RWPE2 (cell line): ENCODE results near the gene STRADA.

Source experiments
- ATAC-seq: fragments of 200-7000 bp; cut with Tn5 transposase; 3 replicates; pipeline ENCODE4 v1.9.1; 2021; ENCODE audit warnings: low read depth
- DNase-seq: peaks from one replicate; pipeline ENCODE4 v3.0.0-alpha.2; 2020; ENCODE audit warnings: low spot score
- H3K27ac ChIP-seq: fragments of 450-650 bp; 2 replicates; pipeline ENCODE4 v1.5.1; 2017; ENCODE audit warnings: mild to moderate bottlenecking; ENCODE audit not compliant: poor library complexity, severe bottlenecking
- H3K27me3 ChIP-seq: fragments of 250-450 bp; sonication (Bioruptor Pico); 2 replicates; pipeline ENCODE4 v1.5.1; 2021; ENCODE audit warnings: mild to moderate bottlenecking, moderate library complexity; ENCODE audit not compliant: insufficient read depth, poor library complexity, severe bottlenecking
- H3K36me3 ChIP-seq: fragments of 250-450 bp; sonication (Bioruptor Pico); 2 replicates; pipeline ENCODE4 v1.5.1; 2020; ENCODE audit warnings: low read depth, mild to moderate bottlenecking, moderate library complexity
- H3K4me1 ChIP-seq: fragments of 250-450 bp; sonication (Bioruptor Pico); 2 replicates; pipeline ENCODE4 v1.5.1; 2021; ENCODE audit warnings: mild to moderate bottlenecking, moderate library complexity; ENCODE audit not compliant: insufficient read depth, poor library complexity, severe bottlenecking
- H3K4me3 ChIP-seq: fragments of 250-450 bp; sonication (Bioruptor Pico); 2 replicates; pipeline ENCODE4 v1.5.1; 2021; ENCODE audit warnings: mild to moderate bottlenecking, moderate library complexity; ENCODE audit not compliant: severe bottlenecking
- H3K9me3 ChIP-seq: fragments of 250-450 bp; sonication (Bioruptor Pico); 2 replicates; pipeline ENCODE4 v1.5.1; 2021; ENCODE audit warnings: mild to moderate bottlenecking, moderate library complexity; ENCODE audit not compliant: severe bottlenecking
- TF ChIP-seq, protein P1 (sequence below): fragments of 450-650 bp; IDR thresholded peaks from one replicate; pipeline ENCODE4 v1.5.1; 2017; ENCODE audit warnings: mild to moderate bottlenecking, moderate library complexity; ENCODE audit not compliant: poor library complexity, severe bottlenecking

STRADA gene

GRCh38 chr17:63675607-63676546 lies 65.7 kb downstream of the STRADA start:
- no peak for DNase-seq
- Histone ChIP-seq H3K27me3 (no peaks in the 10 kb centered on the region), H3K36me3 (no peaks in the 10 kb centered on the region), H3K9me3 (no peaks in the 10 kb centered on the region), H3K4me1 (peaks cover 14% of the 10 kb centered on the region), H3K27ac (peak overlapping the region; percentile 35), H3K4me3 (no peak overlapping the region)
- peak; percentile 89 for ATAC-seq
- TF ChIP-seq, protein P1, sequence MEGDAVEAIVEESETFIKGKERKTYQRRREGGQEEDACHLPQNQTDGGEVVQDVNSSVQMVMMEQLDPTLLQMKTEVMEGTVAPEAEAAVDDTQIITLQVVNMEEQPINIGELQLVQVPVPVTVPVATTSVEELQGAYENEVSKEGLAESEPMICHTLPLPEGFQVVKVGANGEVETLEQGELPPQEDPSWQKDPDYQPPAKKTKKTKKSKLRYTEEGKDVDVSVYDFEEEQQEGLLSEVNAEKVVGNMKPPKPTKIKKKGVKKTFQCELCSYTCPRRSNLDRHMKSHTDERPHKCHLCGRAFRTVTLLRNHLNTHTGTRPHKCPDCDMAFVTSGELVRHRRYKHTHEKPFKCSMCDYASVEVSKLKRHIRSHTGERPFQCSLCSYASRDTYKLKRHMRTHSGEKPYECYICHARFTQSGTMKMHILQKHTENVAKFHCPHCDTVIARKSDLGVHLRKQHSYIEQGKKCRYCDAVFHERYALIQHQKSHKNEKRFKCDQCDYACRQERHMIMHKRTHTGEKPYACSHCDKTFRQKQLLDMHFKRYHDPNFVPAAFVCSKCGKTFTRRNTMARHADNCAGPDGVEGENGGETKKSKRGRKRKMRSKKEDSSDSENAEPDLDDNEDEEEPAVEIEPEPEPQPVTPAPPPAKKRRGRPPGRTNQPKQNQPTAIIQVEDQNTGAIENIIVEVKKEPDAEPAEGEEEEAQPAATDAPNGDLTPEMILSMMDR: no peak

DNA sequence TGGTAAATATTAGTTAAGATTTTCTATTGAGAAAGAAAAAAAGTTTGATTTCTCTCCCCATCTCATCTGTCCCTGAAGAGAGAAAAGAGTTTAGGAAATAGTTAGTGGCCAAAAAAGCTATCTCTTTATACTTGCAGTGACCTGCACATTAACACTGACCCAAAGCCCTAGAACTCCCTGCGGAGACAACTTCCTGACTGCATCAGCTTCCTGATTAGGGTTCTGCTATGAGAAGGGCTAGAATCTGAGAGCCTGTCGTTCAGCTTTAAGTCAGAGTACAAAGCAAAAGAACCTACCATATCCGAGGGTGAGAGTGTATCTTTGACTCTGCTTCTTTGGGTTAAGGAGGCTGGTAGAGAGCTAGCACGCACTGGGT lies 66.4 kb downstream of the STRADA start:
- H3K27me3 ChIP-seq: no peaks in the 10 kb centered on the region
- peak overlapping the region; percentile 35 for H3K27ac ChIP-seq
- no peaks in the 10 kb centered on the region for H3K36me3 ChIP-seq
- H3K4me1 ChIP-seq: peaks cover 14% of the 10 kb centered on the region
- H3K4me3 ChIP-seq: no peak overlapping the region
- no peaks in the 10 kb centered on the region for H3K9me3 ChIP-seq
- ATAC-seq: peak; percentile 48
- TF ChIP-seq, protein P1: no peak
- no peak for DNase-seq

DNA sequence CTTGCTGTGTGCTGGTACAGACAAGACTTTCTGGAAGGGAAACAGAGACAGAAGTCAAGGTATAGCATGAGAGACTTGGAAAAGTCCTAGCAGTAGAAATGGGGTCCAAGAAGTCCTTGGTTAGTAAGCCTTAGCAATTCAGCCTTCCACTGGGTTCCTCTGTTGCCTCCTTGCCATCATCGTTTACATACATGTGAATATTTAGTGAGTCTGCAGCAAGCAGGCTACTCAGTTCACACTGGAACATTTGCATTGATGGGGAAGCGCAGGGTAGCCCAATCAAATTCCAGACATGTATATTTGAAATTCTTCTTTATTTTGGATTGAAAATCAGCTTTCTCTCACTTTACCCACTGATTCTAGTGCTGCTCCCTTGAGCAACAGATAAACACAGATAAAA lies 68.7 kb downstream of the STRADA start:
- H3K36me3 ChIP-seq: no peaks in the 10 kb centered on the region; the same call in 1 of the 2 replicates
- H3K9me3 ChIP-seq: no peaks in the 10 kb centered on the region
- H3K27ac ChIP-seq: no peak overlapping the region
- TF ChIP-seq, protein P1: no peak
- H3K27me3 ChIP-seq: no peaks in the 10 kb centered on the region
- H3K4me1 ChIP-seq: peaks cover 14% of the 10 kb centered on the region
- no peak overlapping the region for H3K4me3 ChIP-seq
- no peak for ATAC-seq
- no peak for DNase-seq

DNA sequence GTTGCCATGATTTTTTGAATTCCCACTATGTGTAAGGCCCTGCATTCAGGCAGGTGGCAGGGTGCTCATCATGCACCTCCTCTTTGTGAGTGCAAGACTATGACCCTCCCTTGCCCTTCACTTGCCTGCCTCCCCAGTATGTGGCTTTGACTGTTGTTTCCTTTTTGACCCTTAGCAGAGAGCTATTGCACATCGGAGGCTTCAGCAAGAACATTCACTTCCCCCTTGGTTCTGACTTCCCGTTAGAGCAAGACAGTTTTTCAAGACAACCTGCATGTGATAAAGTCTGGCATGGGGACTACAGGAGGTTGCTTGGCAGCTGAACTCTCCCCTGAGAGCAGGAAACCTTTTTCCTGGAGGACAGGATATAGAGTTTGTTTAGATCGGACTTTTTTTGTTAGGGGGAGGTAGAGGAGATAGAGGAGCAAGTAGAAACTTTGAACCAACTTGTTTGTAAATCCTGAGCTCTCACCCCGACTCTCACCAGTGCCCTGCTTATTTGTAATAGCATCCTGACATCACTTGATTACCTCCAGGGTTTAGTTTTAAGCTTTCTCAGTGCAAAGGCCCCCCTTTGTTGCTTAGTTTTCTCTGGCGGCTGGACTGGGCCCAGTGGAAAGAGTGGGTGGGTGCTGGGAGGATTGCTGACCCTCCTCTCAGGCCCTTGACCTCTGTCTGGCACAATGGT lies 75.9 kb downstream of the STRADA start:
- H3K27me3 ChIP-seq: no peaks in the 10 kb centered on the region
- no peak for DNase-seq
- no peaks in the 10 kb centered on the region for H3K9me3 ChIP-seq
- ATAC-seq: no peak
- H3K4me3 ChIP-seq: no peak overlapping the region
- no peak overlapping the region for H3K27ac ChIP-seq
- H3K4me1 ChIP-seq: no peaks in the 10 kb centered on the region
- TF ChIP-seq, protein P1: no peak
- H3K36me3 ChIP-seq: peaks cover 16% of the 10 kb centered on the region
